A673 (cell line): ENCODE measurements around the gene ADRB2. TPM values are rescaled to one million over a fixed set of nuclear protein-coding genes. Genes with fewer than 3 reads are reported as not detected.
"Not testable (repeated sequence)": the region's sequence is repeated elsewhere in the genome, so short reads cannot be mapped to it uniquely, and the experiment has no call there.

ENCODE experiments used
- BruUV-seq: library from RNA; stranded (reverse); fragments of 400-500 nt; replicated peaks from 2 replicates; lab custom pipeline; 2021; lab: Mats Ljungman, UMichigan
- CTCF ChIA-PET: fragments of 300-600 bp; sonication (Branson Sonifier 250); formaldehyde crosslinking; loops from one replicate; lab custom pipeline; 2022; ENCODE audit warnings: antibody characterized with exemption; lab: Charles Lee
- POLR2A ChIA-PET: fragments of 300-600 bp; sonication (Branson Sonifier 250); formaldehyde crosslinking; loops from one replicate; lab custom pipeline; 2022; ENCODE audit warnings: antibody characterized with exemption; ENCODE audit not compliant: low non-redundant PET; lab: Charles Lee
- DNase-seq: peaks from one replicate; pipeline ENCODE4 v3.0.0-alpha.2; 2015; ENCODE audit warnings: low spot score
- H3K27ac ChIP-seq: fragments of 200-600 bp; sonication (generic); 2 replicates; pipeline ENCODE4 v1.5.1; 2016; ENCODE audit warnings: mixed run types, low read depth, mild to moderate bottlenecking, mixed read lengths, antibody characterized with exemption, low read length; ENCODE audit not compliant: poor library complexity, severe bottlenecking
- H3K27me3 ChIP-seq: fragments of 200-600 bp; sonication (generic); replicated peaks from 2 replicates; pipeline ENCODE4 v1.6.1; 2017; ENCODE audit warnings: mixed run types, low read depth, mild to moderate bottlenecking, mixed read lengths, antibody characterized with exemption, low read length; ENCODE audit not compliant: insufficient read depth, poor library complexity
- H3K36me3 ChIP-seq: fragments of 200-600 bp; sonication (generic); 2 replicates; pipeline ENCODE4 v1.6.1; 2016; ENCODE audit warnings: mixed run types, mild to moderate bottlenecking, mixed read lengths, antibody characterized with exemption, low read length; ENCODE audit not compliant: insufficient read depth, poor library complexity, severe bottlenecking
- H3K4me1 ChIP-seq: fragments of 200-600 bp; sonication (generic); 2 replicates; pipeline ENCODE4 v1.6.1; 2017; ENCODE audit warnings: mixed run types, mild to moderate bottlenecking, mixed read lengths, antibody characterized with exemption, low read length; ENCODE audit not compliant: insufficient read depth, poor library complexity, severe bottlenecking
- H3K4me3 ChIP-seq: fragments of 200-600 bp; sonication (generic); 2 replicates; pipeline ENCODE4 v1.5.1; 2016; ENCODE audit warnings: low read depth, mixed run types, mild to moderate bottlenecking, mixed read lengths, low read length; ENCODE audit not compliant: poor library complexity, severe bottlenecking
- H3K9me3 ChIP-seq: fragments of 200-600 bp; sonication (generic); 2 replicates; pipeline ENCODE4 v1.6.1; 2016; ENCODE audit warnings: mixed run types, low read depth, mild to moderate bottlenecking, mixed read lengths, antibody characterized with exemption, low read length; ENCODE audit not compliant: poor library complexity, severe bottlenecking
- EZH2 ChIP-seq: fragments of 200-600 bp; sonication (generic); IDR thresholded peaks from 2 replicates; pipeline ENCODE4 v1.6.1; 2017; ENCODE audit warnings: borderline replicate concordance, low read depth, mild to moderate bottlenecking, mixed read lengths, antibody characterized with exemption, low read length; ENCODE audit not compliant: poor library complexity, severe bottlenecking
- intact Hi-C: fragments of 100-400 bp; cut with micrococcal nuclease; formaldehyde crosslinking; loops from one replicate; pipeline ENCODE4 v1.10.0; 2022; ENCODE audit not compliant: unreplicated experiment
- total RNA-seq: library from RNA; stranded (reverse); gene quantifications from 2 replicates; pipeline ENCODE4 v1.2.3, GENCODE V29; 2021
- TF ChIP-seq, protein P1 (sequence below): fragments of 300-800, 200-600 bp; sonication (generic); conservative IDR thresholded peaks from 2 replicates; pipeline ENCODE4 v1.5.1; 2017; ENCODE audit warnings: low read depth, mild to moderate bottlenecking, antibody characterized with exemption, low read length, moderate library complexity, mixed read lengths

ADRB2 gene
- total RNA-seq, 1 experiment from 2014 or later, result not detected

DNA sequence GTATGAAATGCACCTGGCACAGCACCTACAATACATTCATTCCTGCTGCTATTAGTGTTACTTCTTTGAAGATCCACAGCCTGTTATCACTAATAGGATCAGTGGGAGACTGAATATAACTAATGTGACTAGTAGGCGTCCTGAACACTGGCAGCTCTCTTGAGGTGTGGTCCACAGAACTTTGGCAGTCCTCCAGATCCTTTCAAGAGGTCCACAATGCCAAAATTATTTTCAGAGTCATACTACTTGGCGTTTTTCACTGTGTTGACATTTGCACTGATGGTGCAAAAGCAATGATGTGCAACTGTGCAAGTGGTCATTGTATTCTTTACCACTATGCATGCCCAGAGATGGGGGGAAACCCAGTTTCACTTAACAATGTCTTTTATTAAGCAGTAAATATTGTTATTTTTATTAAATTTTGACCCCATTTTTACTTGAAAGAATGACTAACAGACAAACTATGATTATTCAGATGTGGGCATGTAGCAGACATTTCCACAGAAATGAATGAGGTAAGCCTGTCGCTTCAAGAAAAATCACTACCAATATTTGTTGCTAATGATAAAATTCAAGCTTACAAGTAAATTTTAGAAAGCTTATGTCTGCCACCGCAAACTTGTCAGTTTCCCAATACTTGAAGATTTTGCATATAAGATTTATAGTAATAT is 48.9 kb downstream of the ADRB2 start:
- Histone ChIP-seq H3K27me3 (no peaks in the 10 kb centered on the region), H3K9me3 (no peaks in the 10 kb centered on the region), H3K4me1 (no peaks in the 10 kb centered on the region), H3K4me3 (no peak overlapping the region), H3K36me3 (no peaks in the 10 kb centered on the region), H3K27ac (no peak overlapping the region)
- DNase-seq, result no peak
- TF ChIP-seq, protein P1, sequence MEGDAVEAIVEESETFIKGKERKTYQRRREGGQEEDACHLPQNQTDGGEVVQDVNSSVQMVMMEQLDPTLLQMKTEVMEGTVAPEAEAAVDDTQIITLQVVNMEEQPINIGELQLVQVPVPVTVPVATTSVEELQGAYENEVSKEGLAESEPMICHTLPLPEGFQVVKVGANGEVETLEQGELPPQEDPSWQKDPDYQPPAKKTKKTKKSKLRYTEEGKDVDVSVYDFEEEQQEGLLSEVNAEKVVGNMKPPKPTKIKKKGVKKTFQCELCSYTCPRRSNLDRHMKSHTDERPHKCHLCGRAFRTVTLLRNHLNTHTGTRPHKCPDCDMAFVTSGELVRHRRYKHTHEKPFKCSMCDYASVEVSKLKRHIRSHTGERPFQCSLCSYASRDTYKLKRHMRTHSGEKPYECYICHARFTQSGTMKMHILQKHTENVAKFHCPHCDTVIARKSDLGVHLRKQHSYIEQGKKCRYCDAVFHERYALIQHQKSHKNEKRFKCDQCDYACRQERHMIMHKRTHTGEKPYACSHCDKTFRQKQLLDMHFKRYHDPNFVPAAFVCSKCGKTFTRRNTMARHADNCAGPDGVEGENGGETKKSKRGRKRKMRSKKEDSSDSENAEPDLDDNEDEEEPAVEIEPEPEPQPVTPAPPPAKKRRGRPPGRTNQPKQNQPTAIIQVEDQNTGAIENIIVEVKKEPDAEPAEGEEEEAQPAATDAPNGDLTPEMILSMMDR, result no peak
- no peak for TF ChIP-seq EZH2
- ChIA-PET CTCF (no interaction called here), POLR2A (no interaction called here)
- BruUV-seq, result no TSS peak
- intact Hi-C loops, result no loop called here

- H3K27me3 ChIP-seq, POLR2A ChIA-PET, intact Hi-C loops, DNase-seq, H3K4me3 ChIP-seq, BruUV-seq, H3K36me3 ChIP-seq, H3K27ac ChIP-seq, CTCF ChIA-PET, H3K9me3 ChIP-seq, H3K4me1 ChIP-seq: not testable (repeated sequence)
These were observed 51.0 kb downstream of the ADRB2 start for GRCh38 chr5:148877436-148877835.

Other genes with a start within 250 kb of the ADRB2 start
- not detected in 2 replicates for gene HTR4, start 172.1 kb upstream of the ADRB2 start, total RNA-seq
- 1.3 and 2.5 TPM in 2 replicates for gene SH3TC2, start 236.5 kb downstream of the ADRB2 start, total RNA-seq